Measurements from ENCODE around the gene RGR. TPM values are rescaled to one million over a fixed set of nuclear protein-coding genes. Genes with fewer than 3 reads are reported as not detected.

RGR gene
- total RNA-seq, 1 donor from 2014 or later: not detected

DNA sequence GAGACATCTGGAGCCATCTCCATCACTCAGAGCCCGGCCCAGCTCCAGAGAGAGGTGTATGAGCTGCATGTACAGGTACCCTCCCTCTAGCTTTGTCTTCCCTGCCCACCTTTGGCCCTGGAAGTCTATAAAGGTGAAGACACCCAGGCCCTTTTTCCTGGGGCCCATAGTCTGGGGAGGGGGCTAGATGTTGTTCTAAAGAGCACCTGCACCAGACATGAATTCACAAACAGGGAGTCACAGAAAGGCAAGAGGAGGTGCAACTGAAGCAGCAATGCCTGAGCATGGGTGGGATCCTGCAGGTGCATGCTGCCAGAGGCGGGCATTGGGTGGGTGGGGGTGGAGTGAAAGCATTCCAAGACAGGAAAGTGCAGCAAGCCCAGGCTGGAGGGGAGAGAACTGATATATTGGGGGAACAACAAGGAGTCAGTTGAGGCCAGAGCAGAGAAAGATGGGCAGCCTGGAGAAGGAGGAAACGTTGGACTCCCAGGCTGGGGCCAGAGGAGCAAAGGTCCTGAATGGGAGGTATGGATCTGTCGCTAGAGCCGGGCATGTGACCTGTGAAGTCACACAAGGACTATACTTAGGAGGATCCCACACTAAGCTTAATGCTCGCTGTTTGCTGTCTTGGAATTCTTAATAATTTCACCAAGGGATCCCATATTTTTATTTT is 38.9 kb upstream of the RGR start:
- peaks cover 6% of the 10 kb centered on the region for H3K27me3 Mint-ChIP-seq (ENCODE audit: low read depth)
- intact Hi-C loops (cut with micrococcal nuclease): loop anchor here (1.0 kb wide), 1 partner anchor 58 kb away; no protein-coding TSS in a partner anchor
- no peak overlapping the region for H3K27ac Mint-ChIP-seq
- H3K4me3 Mint-ChIP-seq (ENCODE audit: low read depth): no peak overlapping the region
- H3K36me3 Mint-ChIP-seq (ENCODE audit: low read depth): no peaks in the 10 kb centered on the region
- DNase-seq (ENCODE audit: low spot score): no peak
- no peaks in the 10 kb centered on the region for H3K4me1 Mint-ChIP-seq (ENCODE audit: low read depth)
- no peaks in the 10 kb centered on the region for H3K9me3 Mint-ChIP-seq

DNA sequence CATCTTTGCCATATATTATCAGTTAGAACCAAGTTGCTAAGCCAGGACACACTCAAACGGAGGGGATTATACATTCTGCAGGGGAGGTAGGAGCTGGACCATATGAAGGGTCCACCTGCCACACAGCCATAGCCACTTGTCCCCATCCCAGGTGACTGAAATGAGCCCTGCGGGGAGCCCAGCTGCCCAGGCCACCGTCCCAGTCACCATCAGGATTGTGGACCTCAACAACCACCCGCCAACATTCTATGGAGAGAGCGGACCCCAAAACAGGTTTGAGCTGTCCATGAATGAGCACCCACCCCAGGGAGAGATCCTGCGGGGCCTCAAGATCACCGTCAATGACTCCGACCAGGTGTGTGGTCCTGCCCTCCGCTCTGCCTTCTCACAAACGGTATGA is 36.8 kb upstream of the RGR start:
- no peaks in the 10 kb centered on the region for H3K36me3 Mint-ChIP-seq (ENCODE audit: low read depth)
- intact Hi-C loops (cut with micrococcal nuclease): no loop called here
- DNase-seq (ENCODE audit: low spot score): no peak
- no peak overlapping the region for H3K27ac Mint-ChIP-seq
- no peak overlapping the region for H3K4me3 Mint-ChIP-seq (ENCODE audit: low read depth)
- H3K9me3 Mint-ChIP-seq: no peaks in the 10 kb centered on the region
- H3K27me3 Mint-ChIP-seq (ENCODE audit: low read depth): peaks cover 6% of the 10 kb centered on the region
- H3K4me1 Mint-ChIP-seq (ENCODE audit: low read depth): no peaks in the 10 kb centered on the region

DNA sequence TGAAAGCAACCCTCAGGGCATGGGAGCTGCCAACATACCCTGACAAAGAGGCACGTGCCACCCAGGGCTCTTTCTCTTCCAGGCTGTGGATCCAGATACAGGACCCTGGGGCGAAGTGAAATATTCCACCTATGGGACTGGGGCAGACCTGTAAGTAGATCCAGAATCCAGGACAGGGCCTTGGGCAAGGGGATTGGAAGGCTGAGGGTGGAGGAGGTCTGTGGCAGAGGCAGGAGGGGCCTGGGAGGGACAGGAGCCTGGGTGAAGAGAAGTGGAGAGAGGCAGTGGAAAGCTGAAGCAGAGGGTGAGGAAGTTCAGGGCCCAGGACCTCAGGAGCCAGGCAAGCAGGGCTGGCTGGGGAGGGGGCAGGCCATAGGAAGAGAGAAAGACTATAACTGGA is 33.3 kb upstream of the RGR start:
- Mint-ChIP-seq H3K36me3 (ENCODE audit: low read depth) (no peaks in the 10 kb centered on the region), H3K9me3 (no peaks in the 10 kb centered on the region), H3K4me3 (ENCODE audit: low read depth) (no peak overlapping the region), H3K27me3 (ENCODE audit: low read depth) (peaks cover 6% of the 10 kb centered on the region), H3K4me1 (ENCODE audit: low read depth) (peaks cover 4% of the 10 kb centered on the region), H3K27ac (no peak overlapping the region)
- intact Hi-C loops (cut with micrococcal nuclease): no loop called here
- no peak for DNase-seq (ENCODE audit: low spot score)

DNA sequence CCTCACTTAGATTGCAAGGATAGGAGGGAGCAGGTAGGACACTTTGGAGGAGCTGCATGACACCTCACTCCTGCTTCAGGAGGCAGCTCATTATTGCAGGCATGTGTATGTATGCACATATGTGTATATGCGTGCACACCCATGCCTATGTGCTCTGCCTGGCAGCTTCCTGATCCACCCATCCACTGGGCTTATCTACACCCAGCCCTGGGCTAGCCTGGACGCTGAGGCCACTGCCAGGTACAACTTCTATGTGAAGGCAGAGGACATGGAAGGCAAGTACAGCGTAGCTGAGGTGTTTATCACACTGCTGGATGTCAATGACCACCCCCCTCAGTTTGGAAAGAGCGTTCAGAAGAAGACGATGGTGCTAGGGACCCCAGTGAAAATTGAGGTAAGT is 32.8 kb upstream of the RGR start:
- Mint-ChIP-seq H3K4me1 (ENCODE audit: low read depth) (peaks cover 4% of the 10 kb centered on the region), H3K9me3 (no peaks in the 10 kb centered on the region), H3K36me3 (ENCODE audit: low read depth) (no peaks in the 10 kb centered on the region), H3K27me3 (ENCODE audit: low read depth) (peaks cover 2% of the 10 kb centered on the region), H3K27ac (no peak overlapping the region), H3K4me3 (ENCODE audit: low read depth) (no peak overlapping the region)
- no peak for DNase-seq (ENCODE audit: low spot score)
- intact Hi-C loops (cut with micrococcal nuclease): no loop called here

DNA sequence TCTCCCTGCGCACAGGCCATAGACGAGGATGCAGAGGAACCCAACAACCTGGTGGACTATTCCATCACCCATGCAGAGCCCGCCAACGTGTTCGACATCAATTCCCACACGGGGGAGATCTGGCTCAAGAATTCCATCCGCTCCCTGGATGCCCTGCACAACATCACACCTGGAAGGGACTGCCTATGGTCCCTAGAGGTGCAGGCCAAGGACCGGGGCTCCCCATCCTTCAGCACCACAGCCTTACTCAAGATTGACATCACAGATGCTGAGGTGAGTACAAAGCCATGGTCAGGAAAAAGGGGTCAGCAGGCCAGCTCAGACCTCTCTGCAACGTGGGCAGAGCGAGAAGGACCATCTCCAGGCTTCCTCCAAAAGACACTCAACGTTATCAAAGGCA is 31.8 kb upstream of the RGR start:
- no peaks in the 10 kb centered on the region for H3K9me3 Mint-ChIP-seq
- no peak overlapping the region for H3K4me3 Mint-ChIP-seq (ENCODE audit: low read depth)
- H3K27me3 Mint-ChIP-seq (ENCODE audit: low read depth): no peaks in the 10 kb centered on the region
- no peaks in the 10 kb centered on the region for H3K36me3 Mint-ChIP-seq (ENCODE audit: low read depth)
- intact Hi-C loops (cut with micrococcal nuclease): no loop called here
- H3K27ac Mint-ChIP-seq: no peak overlapping the region
- no peak for DNase-seq (ENCODE audit: low spot score)
- H3K4me1 Mint-ChIP-seq (ENCODE audit: low read depth): peaks cover 4% of the 10 kb centered on the region

DNA sequence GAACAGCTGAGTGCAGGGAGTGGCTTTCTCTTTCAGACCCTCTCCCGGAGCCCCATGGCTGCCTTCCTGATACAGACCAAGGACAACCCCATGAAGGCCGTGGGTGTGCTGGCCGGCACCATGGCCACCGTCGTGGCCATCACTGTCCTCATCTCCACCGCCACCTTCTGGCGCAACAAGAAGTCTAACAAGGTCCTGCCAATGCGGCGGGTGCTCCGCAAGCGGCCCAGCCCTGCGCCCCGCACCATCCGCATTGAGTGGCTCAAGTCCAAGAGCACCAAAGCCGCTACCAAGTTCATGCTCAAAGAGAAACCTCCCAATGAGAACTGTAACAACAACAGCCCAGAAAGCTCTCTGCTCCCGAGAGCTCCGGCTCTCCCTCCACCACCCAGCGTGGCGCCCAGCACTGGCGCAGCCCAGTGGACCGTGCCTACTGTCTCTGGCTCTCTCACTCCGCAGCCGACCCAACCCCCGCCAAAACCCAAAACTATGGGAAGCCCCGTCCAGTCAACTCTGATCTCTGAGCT is 30.7 kb upstream of the RGR start:
- peak overlapping the region; percentile 18 for H3K4me3 Mint-ChIP-seq (ENCODE audit: low read depth)
- H3K36me3 Mint-ChIP-seq (ENCODE audit: low read depth): no peaks in the 10 kb centered on the region
- peaks cover under 1% of the 10 kb centered on the region for H3K9me3 Mint-ChIP-seq
- intact Hi-C loops (cut with micrococcal nuclease): no loop called here
- H3K4me1 Mint-ChIP-seq (ENCODE audit: low read depth): peaks cover 4% of the 10 kb centered on the region
- no peaks in the 10 kb centered on the region for H3K27me3 Mint-ChIP-seq (ENCODE audit: low read depth)
- no peak overlapping the region for H3K27ac Mint-ChIP-seq
- DNase-seq (ENCODE audit: low spot score): no peak

DNA sequence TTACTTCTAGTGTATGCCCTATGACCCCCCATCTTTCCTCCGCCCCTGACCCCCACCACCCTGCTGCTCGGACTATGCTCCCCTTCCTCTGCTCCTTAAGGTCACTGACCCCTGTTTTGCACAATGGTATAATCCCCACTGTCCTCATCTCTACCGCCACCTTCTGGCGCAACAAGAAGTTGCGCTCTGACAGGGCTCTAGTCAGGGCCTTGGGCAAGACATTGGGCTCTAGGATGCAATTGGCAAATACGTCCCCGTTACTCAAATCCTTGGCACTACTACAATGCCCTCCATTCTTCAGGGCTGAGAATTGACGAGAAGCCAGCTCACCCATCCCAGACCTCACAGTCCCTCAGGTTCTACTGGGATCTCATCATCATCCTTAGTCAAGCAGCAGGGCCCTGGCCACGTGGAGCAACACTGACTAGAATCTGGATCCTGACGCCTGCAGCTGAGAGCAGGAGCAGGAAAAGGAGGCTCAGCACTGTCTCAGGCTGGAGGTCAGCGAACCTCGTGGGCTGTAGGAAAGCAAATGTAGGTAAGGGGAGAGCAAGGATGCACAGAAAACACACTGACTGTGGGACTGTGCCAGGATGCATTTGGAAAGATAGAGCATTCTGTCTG is 30.1 kb upstream of the RGR start:
- Mint-ChIP-seq H3K4me1 (ENCODE audit: low read depth) (peaks cover 4% of the 10 kb centered on the region), H3K36me3 (ENCODE audit: low read depth) (no peaks in the 10 kb centered on the region), H3K4me3 (ENCODE audit: low read depth) (peak overlapping the region; percentile 18), H3K27me3 (ENCODE audit: low read depth) (no peaks in the 10 kb centered on the region), H3K27ac (no peak overlapping the region), H3K9me3 (peaks cover 6% of the 10 kb centered on the region)
- no peak for DNase-seq (ENCODE audit: low spot score)
- intact Hi-C loops (cut with micrococcal nuclease): no loop called here

DNA sequence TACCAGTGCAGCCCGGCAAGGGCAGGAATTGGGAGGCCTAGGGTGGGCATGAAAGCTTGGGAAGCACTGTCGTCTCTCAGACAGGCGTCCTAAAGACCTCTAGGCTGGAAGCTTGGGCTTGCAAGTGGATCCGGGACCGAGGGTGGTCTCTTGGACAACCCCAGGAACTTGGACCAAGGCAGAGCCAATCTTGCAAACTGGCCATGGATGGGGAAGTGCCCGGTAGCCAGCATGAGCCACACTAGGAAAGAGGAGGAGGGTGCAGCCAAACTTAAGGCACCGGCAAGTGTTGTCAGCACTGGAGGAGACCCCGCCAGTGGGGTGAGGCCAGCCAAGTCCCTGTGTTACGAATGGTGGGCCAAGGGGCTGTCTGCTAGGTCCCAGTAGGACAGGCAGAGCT is 28.0 kb upstream of the RGR start:
- H3K4me1 Mint-ChIP-seq (ENCODE audit: low read depth): peaks cover 4% of the 10 kb centered on the region
- no peak overlapping the region for H3K27ac Mint-ChIP-seq
- H3K9me3 Mint-ChIP-seq: peaks cover 9% of the 10 kb centered on the region
- intact Hi-C loops (cut with micrococcal nuclease): no loop called here
- H3K4me3 Mint-ChIP-seq (ENCODE audit: low read depth): no peak overlapping the region
- H3K36me3 Mint-ChIP-seq (ENCODE audit: low read depth): no peaks in the 10 kb centered on the region
- no peak for DNase-seq (ENCODE audit: low spot score)
- H3K27me3 Mint-ChIP-seq (ENCODE audit: low read depth): no peaks in the 10 kb centered on the region

DNA sequence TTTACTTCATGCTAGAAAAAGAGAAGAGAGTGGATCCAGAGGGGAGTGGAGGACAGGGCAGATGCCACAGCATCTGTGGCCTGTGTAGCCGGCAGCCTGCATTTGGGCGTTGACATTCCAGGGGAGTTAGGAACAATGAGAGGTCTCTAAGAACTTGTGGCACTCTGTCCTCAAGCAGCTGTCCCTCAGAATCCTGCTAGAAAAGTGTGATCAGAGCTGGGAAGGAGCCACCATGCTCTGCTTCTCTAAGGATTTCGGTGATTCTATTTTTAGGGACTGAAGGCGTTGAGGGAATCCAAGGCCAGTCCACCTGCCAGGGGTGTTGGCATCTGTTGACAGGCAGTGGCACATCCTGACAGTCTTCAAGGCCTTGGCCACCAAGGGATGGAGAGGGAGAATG is 27.1 kb upstream of the RGR start:
- H3K36me3 Mint-ChIP-seq (ENCODE audit: low read depth): no peaks in the 10 kb centered on the region
- intact Hi-C loops (cut with micrococcal nuclease): no loop called here
- no peak for DNase-seq (ENCODE audit: low spot score)
- H3K9me3 Mint-ChIP-seq: peaks cover 9% of the 10 kb centered on the region
- no peaks in the 10 kb centered on the region for H3K27me3 Mint-ChIP-seq (ENCODE audit: low read depth)
- no peak overlapping the region for H3K4me3 Mint-ChIP-seq (ENCODE audit: low read depth)
- no peak overlapping the region for H3K27ac Mint-ChIP-seq
- peaks cover 4% of the 10 kb centered on the region for H3K4me1 Mint-ChIP-seq (ENCODE audit: low read depth)

DNA sequence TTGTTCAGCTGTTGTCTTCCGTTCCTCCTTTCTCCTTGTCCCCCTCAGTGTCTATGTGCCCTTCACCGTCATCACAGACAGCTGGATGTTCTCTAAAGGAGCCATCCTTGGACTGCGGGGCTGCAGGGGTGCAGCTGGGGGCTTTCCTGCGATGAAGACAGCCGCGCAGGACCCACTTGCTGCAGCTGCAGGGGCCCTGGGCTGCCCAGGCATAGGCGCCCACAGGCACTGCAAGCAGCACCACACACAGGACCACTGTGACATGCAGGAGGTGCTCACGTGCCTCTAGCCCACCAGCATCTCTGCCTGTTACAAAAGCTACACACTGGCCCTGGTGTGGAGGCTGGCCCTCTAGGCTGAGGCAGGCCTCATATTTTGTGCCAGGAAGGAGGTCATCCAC is 22.9 kb upstream of the RGR start:
- Mint-ChIP-seq H3K4me1 (ENCODE audit: low read depth) (no peaks in the 10 kb centered on the region), H3K36me3 (ENCODE audit: low read depth) (no peaks in the 10 kb centered on the region), H3K4me3 (ENCODE audit: low read depth) (no peak overlapping the region), H3K9me3 (peaks cover 9% of the 10 kb centered on the region), H3K27me3 (ENCODE audit: low read depth) (no peaks in the 10 kb centered on the region), H3K27ac (no peak overlapping the region)
- intact Hi-C loops (cut with micrococcal nuclease): no loop called here
- no peak for DNase-seq (ENCODE audit: low spot score)

DNA sequence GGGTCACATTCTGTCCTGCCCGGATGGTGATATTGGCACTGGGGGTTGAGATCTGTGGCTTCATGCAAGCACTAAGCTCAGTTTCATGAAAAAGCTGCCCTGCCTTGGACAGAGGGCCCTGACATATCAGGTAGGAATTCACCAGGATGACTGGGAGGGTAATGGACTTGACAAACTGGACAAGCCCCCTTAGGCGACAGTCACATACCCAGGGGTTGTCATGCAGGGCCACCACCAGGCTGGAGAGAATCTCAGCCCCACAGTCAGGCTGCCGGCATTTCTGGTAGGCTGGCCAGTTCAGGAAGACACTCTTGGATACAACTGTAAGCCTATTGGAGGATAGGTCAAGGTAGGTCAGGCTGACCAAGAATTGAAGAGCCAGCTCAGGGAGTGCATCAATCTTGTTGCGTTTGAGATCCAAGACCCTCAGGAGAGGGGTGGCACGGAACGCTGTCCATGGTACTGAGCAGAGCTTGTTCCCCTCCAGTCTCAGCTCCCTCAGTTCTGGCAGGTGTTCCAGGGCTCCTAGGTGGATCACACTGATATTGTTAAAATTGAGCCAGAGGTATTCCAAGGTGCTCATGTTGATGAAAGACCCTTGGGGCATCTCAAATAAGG is 20.3 kb upstream of the RGR start:
- Mint-ChIP-seq H3K4me3 (ENCODE audit: low read depth) (no peak overlapping the region), H3K9me3 (peaks cover 5% of the 10 kb centered on the region), H3K4me1 (ENCODE audit: low read depth) (no peaks in the 10 kb centered on the region), H3K36me3 (ENCODE audit: low read depth) (no peaks in the 10 kb centered on the region), H3K27ac (no peak overlapping the region), H3K27me3 (ENCODE audit: low read depth) (no peaks in the 10 kb centered on the region)
- no peak for DNase-seq (ENCODE audit: low spot score)
- intact Hi-C loops (cut with micrococcal nuclease): no loop called here

DNA sequence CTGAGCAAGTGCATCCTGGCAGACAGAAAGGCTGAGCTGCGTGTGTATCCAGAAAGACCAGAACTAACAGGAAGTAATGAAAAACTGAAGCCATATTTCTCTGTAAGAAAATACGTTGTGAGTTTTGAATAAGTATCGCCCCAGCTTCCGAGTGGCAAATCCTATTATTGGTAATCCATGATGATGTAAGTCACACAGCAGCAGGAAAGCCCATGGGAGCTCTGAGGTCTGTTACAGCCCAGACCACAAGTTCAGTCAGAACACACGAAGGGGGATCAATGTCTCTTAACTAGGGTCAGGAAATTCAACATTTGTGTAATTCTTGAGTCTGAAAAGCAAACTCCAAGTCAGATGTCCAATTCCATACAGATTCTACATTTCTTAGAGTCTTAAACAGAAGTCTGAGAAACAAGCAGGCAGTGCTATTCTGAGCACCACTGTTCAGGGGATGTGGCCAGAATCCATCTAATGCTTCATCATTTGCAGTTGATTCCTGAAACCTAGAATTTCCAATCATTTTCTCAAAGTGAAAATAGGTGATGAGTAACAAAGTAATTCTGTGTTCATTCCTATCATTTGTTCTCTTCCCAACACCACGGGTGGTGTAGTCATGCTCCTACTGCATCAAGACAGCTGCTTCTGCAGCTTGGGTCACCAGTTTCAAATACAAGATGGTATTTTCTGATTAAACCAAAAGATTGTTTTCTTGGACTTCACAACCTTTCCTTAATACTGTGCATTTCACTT is 19.3 kb upstream of the RGR start, which contains the start of gene LRIT2:
Gene LRIT2, minus strand, starts transcription at position 118 of the 747 bp plus-strand sequence. Its CDS starts 24 bp downstream, at position 94.
- intact Hi-C loops (cut with micrococcal nuclease): no loop called here
- no peak for DNase-seq (ENCODE audit: low spot score)
- peaks cover 1% of the 10 kb centered on the region for H3K9me3 Mint-ChIP-seq
- no peak within 1 kb of the TSS for H3K4me3 Mint-ChIP-seq (ENCODE audit: low read depth)
- H3K27me3 Mint-ChIP-seq (ENCODE audit: low read depth): no peaks in the 10 kb centered on the region
- no peak within 1 kb of the TSS for H3K27ac Mint-ChIP-seq
- no peaks in the 10 kb centered on the region for H3K36me3 Mint-ChIP-seq (ENCODE audit: low read depth)
- H3K4me1 Mint-ChIP-seq (ENCODE audit: low read depth): no peaks in the 10 kb centered on the region

All from activated T-helper 2 cell treated with anti-CD3 and anti-CD28 coated beads, Interferon-gamma antibody, Interleukin-2, Interleukin-4, amounts not matched to agents 10 μg/mL and 5 μg/mL and 100 μg/mL, durations not matched to agents 14 hours and 24 hours and 36 hours (primary cell).